ENCODE results near the gene SYCP2L. TPM values are rescaled to one million over a fixed set of nuclear protein-coding genes. Genes with fewer than 3 reads are reported as not detected.
"Not testable (repeated sequence)": the region's sequence is repeated elsewhere in the genome, so short reads cannot be mapped to it uniquely, and the experiment has no call there.

SYCP2L gene
- polyA plus RNA-seq, 1 donor: 2.3 TPM

DNA sequence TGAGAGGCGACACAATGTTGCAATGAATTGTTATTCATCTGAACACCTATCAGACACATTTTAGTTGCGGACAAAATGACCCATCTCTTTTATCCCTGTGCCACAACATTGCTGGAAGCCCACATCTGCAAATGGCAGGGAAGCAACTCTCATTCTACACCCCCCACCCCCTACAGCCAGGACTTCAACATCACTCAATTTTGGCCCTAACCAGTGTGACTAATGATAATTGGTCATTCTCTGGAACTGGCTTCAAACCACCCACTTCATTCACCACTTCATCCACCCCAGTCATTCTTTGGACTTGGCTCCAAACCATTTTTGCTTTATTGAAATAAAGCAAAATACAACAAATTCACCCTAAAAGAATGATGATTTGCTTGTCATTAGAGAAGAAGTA, 6.5 kb upstream of the SYCP2L start:
- DNase-seq: no peak

DNA sequence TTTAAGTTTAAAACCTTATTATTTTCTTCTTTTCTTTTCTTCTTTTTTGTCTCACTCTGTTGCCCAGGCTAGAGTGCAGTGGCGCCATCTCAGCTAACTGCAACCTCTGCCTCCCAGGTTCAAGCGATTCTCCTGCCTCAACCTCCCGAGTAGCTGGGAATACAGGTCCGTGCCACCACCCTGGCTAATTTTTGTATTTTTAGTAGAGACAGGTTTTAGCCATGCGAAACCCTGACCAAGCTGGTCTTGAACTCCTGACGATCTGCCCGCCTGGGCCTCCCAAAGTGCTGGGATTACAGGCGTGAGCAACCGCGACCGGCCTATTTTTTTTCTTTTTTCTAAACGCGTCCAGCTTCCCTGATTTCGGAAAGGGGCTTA, 4.6 kb upstream of the SYCP2L start:
- not testable (repeated sequence) for DNase-seq

DNA sequence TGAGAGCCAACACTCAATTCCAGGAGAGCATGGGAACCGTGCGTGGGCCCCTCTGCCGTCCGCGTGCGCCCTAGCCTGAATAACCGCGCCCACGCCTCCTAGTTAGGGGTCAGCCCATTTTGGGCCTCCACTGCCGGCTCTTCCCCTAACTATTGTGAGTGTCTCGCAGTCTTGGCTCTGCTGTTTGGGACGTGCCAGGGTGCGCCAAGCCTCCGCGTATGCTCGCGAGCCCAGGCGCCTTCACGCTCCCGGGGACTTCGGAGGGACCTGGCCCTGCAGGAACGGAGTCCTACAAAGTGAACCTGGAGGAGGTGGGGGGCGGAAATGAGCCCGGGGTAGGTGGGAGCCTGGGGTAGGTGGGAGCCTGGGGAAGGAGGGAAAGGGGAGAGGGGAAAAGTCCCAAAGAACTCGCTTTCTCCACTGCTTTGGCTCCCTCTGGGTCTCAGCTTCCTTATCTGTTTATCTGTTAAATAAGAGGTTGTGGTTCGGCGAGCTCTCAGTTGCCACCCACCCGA, 4.1 kb upstream of the SYCP2L start:
- DNase-seq: no peak

DNA sequence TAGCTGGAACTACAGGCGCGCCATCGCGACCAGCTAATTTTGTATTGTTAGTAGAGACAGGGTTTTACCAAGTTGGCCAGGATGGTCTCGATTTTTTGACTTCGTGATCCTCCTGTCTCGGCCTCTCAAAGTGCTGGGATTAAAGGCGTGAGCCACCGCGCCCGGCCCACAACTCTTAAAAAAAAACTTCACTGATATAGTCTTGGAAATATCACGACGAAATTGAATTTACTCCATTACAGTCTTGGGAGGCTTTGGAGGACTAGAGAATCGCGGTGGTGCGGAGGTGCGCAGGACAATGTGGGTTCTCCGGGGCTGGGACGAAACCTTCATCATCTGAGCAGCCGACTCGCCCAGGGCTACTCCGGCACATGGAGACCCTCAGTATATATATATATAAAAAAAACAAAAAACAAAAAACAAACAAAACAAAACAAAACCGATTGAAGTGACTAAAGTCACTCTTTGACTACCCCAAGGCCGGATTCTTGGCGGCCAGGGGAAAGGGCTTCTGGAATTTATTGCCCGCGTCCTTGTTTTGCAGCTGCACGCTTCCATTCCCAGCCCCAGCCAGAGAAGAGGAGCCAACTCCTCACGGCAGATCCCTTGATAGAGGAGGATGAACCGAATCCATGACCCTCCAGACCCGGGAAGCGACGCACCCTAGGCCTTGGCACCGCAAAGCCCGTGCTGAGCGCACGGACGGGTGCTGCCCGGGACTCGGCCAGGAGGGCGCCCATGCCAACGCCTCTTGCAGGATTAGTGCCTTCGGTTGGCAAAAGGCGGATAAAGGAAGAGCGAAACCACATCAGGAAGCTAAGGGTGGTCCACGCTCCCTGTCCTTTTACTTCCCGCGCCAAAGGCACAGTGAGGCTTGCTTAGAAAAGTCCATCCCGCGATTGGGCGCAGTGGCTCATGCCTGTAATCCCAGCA, 3.3 kb upstream of the SYCP2L start:
- DNase-seq: no peak

DNA sequence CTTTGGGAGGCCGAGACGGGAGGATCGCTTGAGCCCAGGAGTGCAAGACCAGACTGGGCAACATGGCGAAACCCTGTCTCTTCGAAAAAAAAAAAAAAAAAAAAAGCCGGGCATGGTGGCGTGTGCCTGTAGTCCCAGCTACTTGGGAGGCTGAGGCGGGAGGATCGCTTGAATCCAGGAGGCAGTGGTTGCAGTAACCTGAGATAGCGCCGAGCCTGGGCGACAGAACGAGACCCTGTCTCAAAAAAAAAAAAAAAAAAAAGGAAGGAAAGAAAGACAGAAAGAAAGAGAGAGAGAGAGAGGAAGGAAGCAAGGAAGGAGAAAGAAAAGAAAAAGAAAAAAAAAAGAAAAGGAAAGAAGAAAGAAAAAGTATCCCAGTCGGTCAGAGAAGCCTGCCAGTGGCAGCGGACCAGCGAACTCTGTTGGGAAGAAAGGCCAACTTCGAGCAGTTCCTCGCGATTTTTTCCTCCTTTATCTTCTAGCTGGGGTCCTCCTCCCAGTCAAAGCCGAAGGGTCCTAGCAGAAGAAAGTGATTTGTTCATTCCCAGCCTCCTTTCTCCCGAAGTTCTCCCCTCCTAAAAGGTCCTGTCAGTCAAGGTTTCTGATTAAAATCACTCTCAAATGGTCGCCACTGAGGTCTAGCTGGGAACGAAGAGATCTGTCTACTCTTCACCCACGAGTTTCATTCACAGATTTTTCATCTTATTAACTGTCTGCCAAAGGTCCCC, 2.4 kb upstream of the SYCP2L start:
- DNase-seq: no peak

DNA sequence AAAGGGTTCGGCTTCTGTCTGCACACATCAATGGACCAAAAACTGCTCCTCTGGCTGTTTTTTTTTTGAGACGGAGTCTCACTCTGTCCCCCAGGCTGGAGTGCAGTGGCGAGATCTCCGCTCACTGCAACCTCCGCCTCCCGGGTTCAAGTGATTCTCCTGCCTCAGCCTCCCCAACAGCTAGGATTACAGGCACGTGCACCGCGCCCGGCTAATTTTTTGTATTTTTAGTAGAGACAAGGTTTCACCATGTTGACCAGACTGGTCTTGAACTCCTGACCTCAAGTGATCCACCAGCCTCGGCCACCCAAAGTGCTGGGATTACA, 524 bp upstream of the SYCP2L start:
- DNase-seq: not testable (repeated sequence)

DNA sequence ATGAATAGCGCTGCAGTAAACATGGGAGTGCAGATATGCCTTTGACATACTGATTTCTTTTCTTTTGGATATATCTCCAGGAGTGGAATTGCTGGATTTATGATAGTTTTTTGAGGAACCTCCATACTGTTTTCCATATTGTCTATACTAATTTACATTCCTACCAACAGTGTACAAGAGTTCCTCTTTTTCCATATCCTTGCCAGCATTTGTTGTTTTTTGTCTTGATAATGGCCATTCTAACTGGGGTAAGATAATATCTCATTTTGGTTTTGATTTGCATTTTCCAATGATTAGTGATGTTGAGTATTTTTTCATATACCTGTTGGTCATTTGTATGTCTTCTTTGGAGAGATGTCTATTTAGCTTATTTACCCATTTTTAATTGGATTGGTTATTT, 3.3 kb downstream of the SYCP2L start:
- DNase-seq: no peak

DNA sequence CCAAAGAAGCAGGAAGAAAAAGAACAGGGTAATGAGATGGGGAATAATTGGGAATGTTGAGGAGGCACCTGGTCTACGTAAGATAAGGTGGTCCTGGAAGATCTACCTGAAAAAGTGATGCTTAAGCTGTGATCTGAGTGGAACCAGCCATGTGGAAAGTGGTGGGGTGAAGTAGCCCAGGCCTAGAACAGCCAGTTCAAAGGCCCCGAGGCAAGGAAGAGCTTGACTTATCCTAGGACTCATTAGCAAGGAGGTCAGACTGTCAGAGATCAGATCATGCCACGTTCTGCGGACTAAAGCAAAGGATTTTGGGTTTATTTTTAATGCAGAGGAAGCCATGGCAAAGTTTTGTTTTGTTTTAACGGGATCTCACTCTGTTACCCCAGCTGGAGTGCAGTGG, 5.1 kb downstream of the SYCP2L start:
- no peak for DNase-seq

DNA sequence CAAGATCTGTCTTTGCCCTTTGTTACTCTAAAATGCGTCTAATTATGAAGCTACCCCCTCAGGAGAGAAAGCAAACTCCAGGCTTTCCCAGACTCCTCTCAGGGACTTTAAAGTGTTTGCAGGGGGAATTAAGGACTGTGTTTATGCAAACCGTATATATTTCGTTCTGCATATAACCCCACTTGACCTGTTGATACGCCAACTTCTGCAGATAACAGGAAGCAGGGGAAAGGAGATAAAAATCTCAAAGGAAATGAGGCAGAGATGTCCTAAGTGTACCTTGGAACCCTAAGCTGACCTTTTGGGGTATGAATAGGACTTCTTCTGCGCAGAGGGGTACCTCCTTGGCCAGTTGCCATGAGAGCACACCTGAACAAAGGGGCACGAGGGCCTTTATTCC, 8.1 kb downstream of the SYCP2L start:
- DNase-seq: no peak

DNA sequence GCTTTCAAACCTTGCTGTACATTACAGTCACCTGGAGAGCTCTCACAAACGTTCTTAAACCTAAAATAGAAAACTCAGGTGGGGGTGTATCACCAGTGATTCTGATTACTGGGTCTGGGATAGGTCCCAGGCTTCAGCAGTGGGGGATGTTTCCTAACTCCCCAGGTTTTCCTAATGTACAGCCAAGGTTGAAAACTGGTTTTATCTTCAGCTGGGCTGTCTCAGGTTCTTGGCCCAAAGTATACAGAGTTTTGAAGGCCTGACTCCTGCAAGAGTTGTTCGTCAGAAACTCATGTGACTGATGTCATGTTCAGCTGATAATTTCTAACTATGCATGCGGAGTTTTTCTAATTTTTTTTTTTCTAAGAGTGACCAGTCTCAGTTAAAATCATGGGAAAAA, 9.8 kb downstream of the SYCP2L start:
- no peak for DNase-seq

DNA sequence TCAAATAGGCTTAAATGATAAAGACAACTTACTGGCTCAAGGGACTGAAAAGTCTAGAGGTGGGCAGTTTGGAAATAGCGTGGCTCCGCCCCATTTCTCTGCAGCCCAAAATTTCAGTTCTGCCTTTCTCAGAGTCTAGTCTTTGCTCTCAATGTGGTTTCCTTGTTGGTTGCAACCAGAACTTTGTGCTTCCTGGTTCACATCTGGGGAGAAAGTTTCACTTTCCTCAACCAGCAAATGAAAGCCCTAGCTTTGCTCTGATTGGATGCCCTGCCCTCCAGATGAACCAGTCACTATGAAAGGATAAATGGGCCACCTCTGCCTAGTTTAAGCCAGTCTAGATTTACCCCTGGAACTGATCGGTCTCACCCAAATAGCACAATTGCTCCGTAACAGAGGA, 14.9 kb downstream of the SYCP2L start:
- DNase-seq: no peak

DNA sequence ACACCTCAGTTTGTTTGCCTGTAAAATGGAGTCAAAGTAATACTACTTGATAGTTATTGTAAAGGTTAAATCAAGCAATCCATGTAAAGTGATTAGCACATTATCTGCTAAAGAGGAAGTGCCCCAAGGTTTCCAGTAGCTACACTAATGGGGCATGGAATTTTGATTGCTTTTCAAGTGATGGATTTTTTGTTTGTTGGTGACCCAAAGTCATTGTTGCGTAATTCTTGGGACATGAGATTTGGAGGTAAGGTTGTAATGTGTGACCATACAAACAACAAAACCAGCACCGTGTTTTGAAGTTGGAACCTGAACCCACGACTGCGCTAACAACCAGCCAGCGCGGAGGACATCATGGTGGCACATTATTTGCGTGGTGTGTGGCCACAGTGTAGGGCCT, 17.2 kb downstream of the SYCP2L start:
- DNase-seq: no peak

DNA sequence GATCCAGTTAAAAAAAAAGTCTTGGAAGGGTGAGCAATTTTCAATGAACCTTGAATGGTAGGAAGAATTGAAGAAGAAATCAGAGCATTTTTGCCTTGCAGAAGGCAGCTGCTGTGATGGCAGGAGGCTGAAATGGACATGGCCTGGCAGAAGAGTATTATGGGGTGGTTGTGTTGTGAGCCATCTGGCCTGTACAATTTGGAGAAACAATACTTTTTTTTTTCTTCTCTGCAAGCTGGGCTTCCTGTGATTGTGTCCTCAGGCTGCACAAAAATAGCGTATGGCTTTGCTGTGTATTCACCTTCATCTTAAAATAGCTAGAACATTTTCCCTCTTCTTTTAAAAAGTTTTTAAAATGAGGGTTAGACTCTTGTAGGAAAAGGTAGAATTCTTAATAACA, 21.4 kb downstream of the SYCP2L start:
- no peak for DNase-seq

DNA sequence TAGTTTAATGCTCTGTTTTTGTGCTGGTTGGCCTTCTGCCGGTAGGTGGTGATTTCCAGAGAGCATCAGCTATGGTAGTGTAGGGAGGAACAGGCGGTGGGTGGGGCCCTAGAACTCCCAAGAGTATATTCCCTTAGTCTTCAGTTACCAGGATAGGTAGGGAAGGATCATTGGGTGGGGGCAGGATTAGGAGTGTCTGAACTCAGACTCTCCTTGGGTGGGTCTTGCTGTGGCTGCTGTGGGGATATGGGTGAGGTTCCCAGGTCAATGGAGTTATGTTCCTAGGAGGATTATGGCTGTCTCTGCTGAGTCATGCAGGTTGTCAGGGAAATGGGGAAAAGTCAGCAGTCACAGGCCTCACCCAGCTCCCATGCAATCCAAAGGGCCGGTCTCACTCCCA, 32.7 kb downstream of the SYCP2L start:
- DNase-seq: not testable (repeated sequence)

DNA sequence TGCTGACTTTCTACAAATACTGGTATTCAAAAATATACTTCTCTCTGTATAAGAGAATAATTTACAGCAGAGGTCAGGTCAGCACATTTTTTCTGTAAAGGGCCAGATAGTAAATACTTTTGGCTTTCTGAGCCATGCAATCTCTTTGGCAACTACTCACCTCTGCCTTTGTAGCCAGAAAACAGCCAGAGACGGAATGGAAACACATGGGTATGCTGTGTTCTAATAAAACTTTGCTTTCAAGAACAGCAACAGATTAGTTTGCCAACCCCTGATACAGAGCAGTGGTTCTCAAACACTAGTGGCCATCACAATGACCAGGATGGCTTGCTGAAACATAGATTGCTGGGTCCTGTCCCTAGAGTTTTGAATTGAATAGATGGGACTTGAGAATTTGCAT, 46.3 kb downstream of the SYCP2L start:
- no peak for DNase-seq

DNA sequence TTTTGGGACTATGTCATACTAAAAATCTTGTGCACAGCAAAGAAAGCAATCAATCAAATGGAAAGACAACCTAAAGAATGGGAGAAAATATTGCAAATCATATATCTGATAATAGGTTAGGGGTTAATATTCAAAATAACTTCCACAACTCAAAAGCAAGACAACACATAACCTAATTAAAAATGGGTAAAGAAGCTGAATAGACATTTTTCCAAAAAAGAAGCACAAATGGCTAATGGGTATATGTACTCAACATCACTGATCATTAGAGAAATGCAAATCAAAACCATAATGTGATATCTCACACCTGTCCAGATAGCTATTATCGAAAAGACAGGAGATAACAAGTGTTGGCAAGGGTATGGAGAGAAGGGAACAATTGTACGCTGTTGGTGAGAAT, 53.0 kb downstream of the SYCP2L start:
- DNase-seq: no peak

DNA sequence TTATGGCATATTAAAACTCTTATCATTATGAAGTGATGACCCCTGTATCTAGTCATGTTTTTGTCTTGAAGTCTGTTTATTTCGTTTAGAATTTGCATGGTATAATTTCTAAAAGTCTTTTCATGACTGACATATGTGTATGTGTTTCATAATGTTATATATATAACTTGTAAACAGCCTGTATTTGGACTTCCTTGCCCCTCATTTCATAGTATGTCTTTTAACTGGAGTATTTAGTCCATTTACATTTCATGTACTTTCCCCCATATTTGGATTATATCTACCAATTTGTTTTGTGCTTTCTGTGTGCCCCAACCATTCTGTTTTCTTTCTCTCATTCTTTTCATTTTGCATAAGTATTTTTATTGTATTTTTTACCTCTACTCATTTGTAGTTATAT, 59.0 kb downstream of the SYCP2L start:
- no peak for DNase-seq

DNA sequence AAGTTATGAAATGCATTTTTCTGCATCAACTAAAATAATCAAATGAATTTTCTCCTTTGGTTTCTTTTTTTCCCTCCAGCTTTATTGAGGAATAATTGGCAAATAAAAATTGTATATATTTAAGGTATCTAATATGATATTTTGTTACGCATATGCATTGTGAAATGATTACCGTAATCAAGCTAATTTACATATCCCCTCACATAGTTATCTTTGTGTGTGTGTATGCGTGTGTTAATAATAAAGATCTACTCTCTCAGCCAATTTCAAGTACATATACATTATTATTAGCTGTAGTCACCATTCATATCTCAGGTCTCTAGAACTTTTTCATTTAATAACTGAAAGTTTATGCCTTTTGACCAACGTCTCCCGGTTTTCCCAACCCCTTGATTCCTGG, 61.1 kb downstream of the SYCP2L start:
- no peak for DNase-seq

DNA sequence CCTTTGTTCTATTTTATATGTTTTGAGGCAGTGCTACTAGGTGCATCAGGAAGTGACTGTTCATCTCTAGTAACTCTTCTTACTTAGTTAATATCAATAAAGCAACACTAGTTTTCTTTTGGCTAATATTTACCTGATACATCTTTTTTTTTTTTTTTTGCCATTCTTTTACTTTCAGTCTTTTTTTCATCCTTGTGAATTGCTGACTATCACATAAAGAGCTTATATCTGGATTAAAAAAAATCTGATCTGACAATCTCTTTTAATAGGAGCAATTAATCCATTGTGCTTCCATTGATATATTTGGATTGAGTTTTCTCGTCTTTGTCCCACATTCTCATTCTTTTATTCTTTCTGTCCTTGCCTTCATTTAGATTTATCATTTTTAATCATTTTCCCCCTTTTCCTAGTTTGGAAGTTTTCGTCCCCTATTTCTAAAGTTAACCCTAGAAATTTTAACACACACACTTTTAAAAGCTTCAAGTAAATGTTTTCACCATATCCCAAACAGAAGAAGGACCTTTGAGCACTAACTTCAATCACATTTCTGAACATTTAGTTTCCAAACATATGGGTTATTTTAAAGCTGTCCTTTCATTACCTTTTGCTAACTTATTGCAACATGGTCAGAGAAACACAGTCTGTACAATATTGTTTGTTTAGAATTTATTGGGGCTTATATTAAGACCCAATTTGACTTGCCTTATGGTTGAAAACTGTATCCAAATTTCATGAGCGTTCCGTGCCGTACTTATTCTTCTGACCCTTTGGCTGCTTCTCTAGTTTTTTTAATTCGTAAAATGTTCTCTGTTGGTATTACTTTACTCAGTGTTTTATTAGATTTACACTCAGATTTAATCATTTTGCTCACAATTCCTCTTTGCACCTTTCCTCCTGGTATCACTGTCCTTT, 63.0 kb downstream of the SYCP2L start:
- DNase-seq: no peak

DNA sequence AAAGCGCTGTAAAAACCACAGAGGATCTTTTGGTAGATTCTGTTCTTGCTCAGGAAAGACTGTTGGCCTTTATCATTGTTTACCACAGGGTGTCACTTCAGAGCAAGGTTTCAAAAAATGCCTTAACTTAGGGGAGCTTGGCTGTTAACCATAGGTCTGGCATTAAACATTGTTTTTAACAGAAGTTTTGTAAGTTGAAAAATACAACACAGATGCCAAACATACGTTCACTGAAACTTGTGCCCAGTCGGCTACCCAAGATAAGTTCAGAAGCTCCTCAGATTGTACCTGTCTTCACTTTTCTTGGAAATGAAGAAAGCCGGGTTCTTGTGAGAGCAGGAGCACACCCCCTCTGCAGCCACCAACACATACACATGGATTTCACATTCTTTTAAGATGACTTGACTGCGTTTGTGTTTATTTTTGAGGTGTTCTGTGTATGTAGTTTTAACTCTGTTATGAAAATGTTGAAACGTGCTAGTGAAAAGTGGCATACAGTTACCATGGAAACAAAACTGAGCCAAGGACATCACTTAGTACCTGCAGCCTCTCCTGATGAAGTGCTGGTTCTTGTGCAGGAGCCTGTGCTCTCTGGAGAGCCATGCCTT, 64.9 kb downstream of the SYCP2L start:
- peak; percentile 23 for DNase-seq

DNA sequence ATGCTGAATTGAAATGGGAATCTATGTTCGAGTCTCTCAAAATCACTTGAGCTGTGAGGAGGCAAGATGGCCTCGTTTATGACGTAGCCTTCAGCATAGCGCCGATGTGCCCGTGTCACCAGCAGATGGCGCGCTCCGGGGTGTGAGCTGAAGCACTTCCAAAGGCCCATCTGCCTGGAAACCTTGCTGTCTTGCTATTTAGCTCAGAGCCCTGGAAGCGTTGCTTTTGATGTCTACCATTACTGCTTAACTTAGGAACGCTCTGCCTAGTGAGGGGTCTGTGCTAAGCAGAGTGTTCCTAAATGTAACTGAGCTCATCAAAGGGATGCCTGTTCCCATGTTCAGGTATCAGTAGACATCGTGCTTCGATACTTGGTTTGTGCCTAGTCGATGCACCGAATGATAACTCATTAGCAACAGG, 67.7 kb downstream of the SYCP2L start:
- peak; percentile 52 for DNase-seq

DNA sequence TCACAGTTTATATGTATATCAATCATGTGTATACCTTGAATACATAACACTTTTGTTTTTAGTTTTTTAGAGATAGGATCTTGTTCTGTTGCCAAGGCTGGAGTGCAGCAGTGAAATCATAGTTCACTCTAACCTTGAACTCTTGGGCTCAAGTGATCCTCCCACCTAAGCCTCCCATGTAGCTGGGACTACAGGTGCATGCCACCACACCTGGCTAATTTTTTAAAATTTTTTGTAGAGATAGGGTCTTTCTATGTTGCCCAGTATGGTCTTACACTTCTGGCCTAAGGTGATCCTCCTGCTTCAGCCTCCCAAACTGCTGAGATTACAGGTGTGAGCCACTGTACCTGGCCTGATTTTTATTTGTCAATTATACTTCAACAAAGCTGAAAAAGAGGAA, 69.9 kb downstream of the SYCP2L start:
- no peak for DNase-seq
